ENCODE measurements around the gene CAPN15.

DNA sequence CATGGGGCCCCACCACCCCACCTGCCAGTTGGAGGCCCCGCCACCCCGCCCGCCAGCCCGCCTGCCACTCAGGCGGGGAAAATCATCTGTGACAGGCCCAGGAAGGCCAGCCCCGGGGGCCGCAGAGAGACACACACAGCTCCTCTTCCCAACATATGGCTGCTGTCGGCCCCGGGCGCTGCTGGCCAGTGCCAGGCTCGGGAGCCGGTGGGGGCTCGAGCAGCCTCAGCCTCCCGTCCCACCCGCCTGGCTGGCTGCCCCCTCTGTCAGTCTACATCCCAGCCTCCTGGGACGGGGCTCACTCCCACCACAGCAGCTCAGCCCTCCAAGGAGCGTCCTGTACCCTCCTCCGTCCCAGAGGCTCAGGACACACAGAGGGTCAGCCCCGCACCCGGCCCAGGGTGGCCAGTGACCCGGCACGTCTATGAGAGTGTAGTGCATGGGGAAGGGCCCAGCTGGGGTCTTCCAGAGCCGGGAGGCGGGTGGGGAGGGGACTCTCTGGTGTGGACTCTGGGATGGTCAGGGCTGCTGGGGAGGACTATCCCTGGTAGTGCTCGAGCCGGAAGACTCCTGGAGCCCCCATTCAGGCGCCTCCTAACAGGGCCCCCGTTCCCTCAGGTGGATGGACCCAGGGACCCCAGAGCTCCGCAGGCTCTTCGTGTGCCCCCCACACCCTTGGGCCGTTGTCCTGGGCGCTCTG, 29.1 kb downstream of the CAPN15 start:
- TF ChIP-seq EZH2 (IDR thresholded peaks at IDR 0.05; ENCODE audit: insufficient read depth, poor library complexity, severe bottlenecking) (no peak), EZH2phosphoT487 (IDR thresholded peaks at IDR 0.05; ENCODE audit: insufficient read depth, low read depth) (no peak)
